Small intestine (tissue), 7 donors: ENCODE results near the gene ARHGAP42. TPM values are rescaled to one million over a fixed set of nuclear protein-coding genes. Genes with fewer than 3 reads are reported as not detected.

Source experiments
- DNase-seq, 2 donors: peaks; one replicate each; pipeline versions ENCODE4 v3.0.0 to v3.0.0-alpha.2; 2013
- FAIRE-seq: peaks from 2 replicates; lab custom pipeline; 2012; peaks lifted over from hg19 to GRCh38; lab: Jason Lieb, UNC
- H3K27ac ChIP-seq, 3 donors: one replicate each; pipeline ENCODE4 v1.5.1; 2013; ENCODE audit warnings: low read length in 2 of 3, mild to moderate bottlenecking in 2 of 3, control low read depth in 1 of 3, inconsistent platforms in 1 of 3, low read depth in 1 of 3, moderate library complexity in 1 of 3
- H3K27me3 ChIP-seq, 3 donors: one replicate each; pipeline ENCODE4 v1.6.1; 2013; ENCODE audit warnings: low read length in 3 of 3, inconsistent platforms in 1 of 3; ENCODE audit not compliant: control insufficient read depth in 3 of 3, insufficient read depth in 3 of 3
- H3K36me3 ChIP-seq, 3 donors: one replicate each; pipeline ENCODE4 v1.6.1; 2013; ENCODE audit warnings: low read length in 3 of 3, inconsistent platforms in 1 of 3, low read depth in 1 of 3, mild to moderate bottlenecking in 1 of 3, moderate library complexity in 1 of 3; ENCODE audit not compliant: control insufficient read depth in 3 of 3, insufficient read depth in 2 of 3
- H3K4me1 ChIP-seq, 3 donors: one replicate each; pipeline ENCODE4 v1.6.1; 2013; ENCODE audit warnings: low read length in 2 of 3, inconsistent platforms in 1 of 3, low read depth in 1 of 3, mild to moderate bottlenecking in 1 of 3, moderate library complexity in 1 of 3; ENCODE audit not compliant: control insufficient read depth in 3 of 3, insufficient read depth in 2 of 3
- H3K4me3 ChIP-seq, 3 donors: one replicate each; pipeline ENCODE4 v1.5.1; 2013; ENCODE audit warnings: low read length in 3 of 3, control low read depth in 1 of 3, inconsistent platforms in 1 of 3, low read depth in 1 of 3, mild to moderate bottlenecking in 1 of 3, moderate library complexity in 1 of 3
- H3K9me3 ChIP-seq, 2 donors: one replicate each; pipeline ENCODE4 v1.6.1; 2013; ENCODE audit warnings: low read depth in 1 of 2, low read length in 1 of 2; ENCODE audit not compliant: control insufficient read depth in 2 of 2, insufficient read depth in 1 of 2
- WGBS, 3 donors: extraction: QIAGEN DNeasy Blood & Tissue Kit; methylation state at CpG; one replicate each; pipeline ENCODE4 v1.1.7; 2013; 5-methylcytosine and 5-hydroxymethylcytosine counted together
- polyA plus RNA-seq, 4 donors: library from polyadenylated mRNA; stranded (reverse) in 3 of 4; unstranded in 1 of 4; fragments of 200-250 nt in 3 of 4; fragments of 120-200 nt in 1 of 4; gene quantifications; one replicate each; pipeline versions ENCODE4 v1.2.1 to v1.2.3, GENCODE V29; 2013
- donor health status: healthy with polysubstance abuse.
- donor health status: control.
- donor health status: control.
- donor health status: Bipolar disorder and iron deficiency.
- donor health status: healthy.

Gene ARHGAP42
- polyA plus RNA-seq, 4 donors: 4.3 to 17.0 (median 14.9) TPM

DNA sequence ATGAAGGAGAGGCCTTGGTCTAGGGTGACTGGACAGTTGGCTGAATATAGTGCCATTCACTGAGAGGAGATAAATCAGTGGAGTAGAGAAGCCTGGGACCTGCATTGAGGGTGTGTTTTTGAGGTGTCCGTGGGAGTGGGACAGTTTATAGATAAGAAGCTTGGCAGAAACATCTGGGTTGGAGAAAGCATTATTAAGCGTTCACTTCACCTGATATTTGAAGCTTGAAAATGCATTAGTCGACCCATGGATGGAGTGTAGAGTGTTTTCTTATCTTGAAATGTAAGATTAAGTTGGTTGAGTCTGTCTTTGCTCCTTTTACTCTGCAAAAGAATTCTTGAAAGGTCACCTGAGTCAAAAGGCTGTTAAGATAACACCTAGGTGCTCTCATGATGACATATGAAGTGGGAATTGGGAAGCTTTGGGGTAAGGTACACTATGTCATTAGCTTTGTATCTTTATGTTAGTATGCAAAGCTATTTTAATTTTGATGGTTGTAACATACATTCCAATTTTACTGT is 160.7 kb downstream of the ARHGAP42 start:
- DNase-seq: no peak
- no peaks in the 10 kb centered on the region for H3K36me3 ChIP-seq
- H3K27me3 ChIP-seq: no peaks in the 10 kb centered on the region
- no peaks in the 10 kb centered on the region for H3K9me3 ChIP-seq
- H3K4me3 ChIP-seq: no peak overlapping the region
- peaks cover 0 to 5% (median 1%) of the 10 kb centered on the region in 3 donors for H3K4me1 ChIP-seq
- no peak overlapping the region for H3K27ac ChIP-seq
- no peak for FAIRE-seq
- WGBS, 3 donors: 44 to 63% (median 48%) methylated on average over 3 of the region's 3 CpGs

DNA sequence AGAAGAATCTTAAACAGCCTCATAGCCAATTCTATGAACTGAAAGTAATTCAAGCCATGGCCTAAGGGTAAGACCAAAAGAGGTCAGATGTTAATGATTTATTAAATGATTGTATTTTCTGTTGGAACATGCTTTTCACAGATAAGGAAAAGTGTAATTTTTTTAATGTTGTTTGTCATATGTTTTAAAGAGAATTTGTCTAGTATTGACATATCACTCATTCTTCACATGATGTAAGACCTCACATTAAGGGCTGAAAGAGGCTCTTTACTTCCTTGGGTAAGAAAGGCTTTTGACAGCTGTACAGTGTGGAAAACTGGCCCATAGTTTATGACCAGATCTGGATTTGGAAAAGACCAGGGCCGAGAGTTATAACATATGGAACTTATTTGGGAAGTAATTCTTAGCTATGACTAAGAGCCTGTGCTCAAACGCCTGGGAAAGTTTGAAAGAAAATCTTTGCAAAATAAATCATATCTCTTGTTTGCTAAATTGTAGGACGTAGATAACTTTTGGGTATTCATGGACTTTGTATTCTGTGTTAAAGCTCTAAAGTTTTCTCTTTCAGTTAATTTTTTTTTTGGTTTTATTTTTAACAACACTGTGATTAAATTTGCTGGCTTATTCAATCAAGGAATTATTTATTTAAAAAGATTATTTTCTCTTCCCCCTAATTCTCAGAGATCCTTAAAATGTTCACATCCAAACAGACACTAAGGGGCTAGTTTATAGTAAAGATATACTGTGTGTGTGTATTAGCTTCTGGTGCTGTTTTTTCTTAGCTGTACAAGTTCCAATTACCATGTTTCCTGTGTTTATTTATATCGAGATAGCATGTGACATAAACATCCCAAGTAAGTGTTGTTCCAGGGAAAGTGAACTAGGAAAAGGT is 162.2 kb downstream of the ARHGAP42 start:
- Histone ChIP-seq H3K9me3 (no peaks in the 10 kb centered on the region), H3K4me1 (peaks cover 0 to 5% (median 1%) of the 10 kb centered on the region in 3 donors), H3K36me3 (no peaks in the 10 kb centered on the region), H3K4me3 (no peak overlapping the region), H3K27ac (no peak overlapping the region), H3K27me3 (no peaks in the 10 kb centered on the region)
- WGBS, 3 donors: 14 to 28% (median 15%) methylated on average over 4 of the region's 4 CpGs
- DNase-seq (no peak), FAIRE-seq (peak; percentile 61)

DNA sequence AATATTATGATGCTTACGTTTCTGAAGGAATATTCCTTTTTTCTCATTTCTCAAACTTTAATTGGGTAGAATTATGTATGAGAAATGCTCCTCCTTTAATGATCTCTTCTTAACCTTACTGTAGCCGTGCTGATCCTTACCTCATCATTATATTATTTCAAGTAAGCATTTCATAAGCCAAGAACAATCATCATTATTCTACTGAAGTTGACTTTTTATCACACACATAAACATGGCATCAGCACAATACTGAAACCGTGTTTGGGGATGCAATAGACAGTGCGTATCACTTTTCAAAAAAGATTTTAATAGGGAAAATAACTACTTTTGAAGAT is 162.8 kb downstream of the ARHGAP42 start:
- H3K27ac ChIP-seq: no peak overlapping the region
- 43 to 76% (median 72%) methylated on average over 4 of the region's 4 CpGs for WGBS, 3 donors
- H3K4me3 ChIP-seq: no peak overlapping the region
- no peaks in the 10 kb centered on the region for H3K36me3 ChIP-seq
- H3K9me3 ChIP-seq: no peaks in the 10 kb centered on the region
- FAIRE-seq (no peak), DNase-seq (no peak)
- H3K27me3 ChIP-seq: no peaks in the 10 kb centered on the region
- H3K4me1 ChIP-seq: peaks cover 0 to 5% (median 1%) of the 10 kb centered on the region in 3 donors

DNA sequence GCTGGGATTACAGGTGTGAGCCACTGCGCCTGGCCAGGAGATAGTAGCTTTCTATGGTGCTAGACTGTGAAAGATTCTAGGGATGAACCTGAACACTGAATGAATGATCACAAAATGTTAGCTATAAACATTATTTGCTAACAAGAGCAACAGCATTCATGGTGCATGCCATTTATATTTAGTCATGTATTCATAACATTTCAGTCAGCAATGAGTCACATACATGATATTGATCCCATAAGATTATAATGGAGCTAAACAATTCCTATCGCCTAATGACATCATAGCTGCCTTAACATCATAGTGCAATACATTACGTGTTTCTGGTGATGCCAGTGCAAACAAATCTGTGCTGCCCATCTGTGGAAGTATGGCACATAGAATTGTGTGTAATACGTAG is 164.1 kb downstream of the ARHGAP42 start:
- Histone ChIP-seq H3K27me3 (no peaks in the 10 kb centered on the region), H3K9me3 (no peaks in the 10 kb centered on the region), H3K4me3 (no peak overlapping the region), H3K36me3 (no peaks in the 10 kb centered on the region), H3K27ac (no peak overlapping the region), H3K4me1 (peaks cover 0 to 5% (median 1%) of the 10 kb centered on the region in 3 donors)
- WGBS, 3 donors: 78 to 92% (median 88%) methylated on average over 4 of the region's 4 CpGs
- FAIRE-seq: no peak
- DNase-seq: peak in 1 of 2 donors; percentile 15

DNA sequence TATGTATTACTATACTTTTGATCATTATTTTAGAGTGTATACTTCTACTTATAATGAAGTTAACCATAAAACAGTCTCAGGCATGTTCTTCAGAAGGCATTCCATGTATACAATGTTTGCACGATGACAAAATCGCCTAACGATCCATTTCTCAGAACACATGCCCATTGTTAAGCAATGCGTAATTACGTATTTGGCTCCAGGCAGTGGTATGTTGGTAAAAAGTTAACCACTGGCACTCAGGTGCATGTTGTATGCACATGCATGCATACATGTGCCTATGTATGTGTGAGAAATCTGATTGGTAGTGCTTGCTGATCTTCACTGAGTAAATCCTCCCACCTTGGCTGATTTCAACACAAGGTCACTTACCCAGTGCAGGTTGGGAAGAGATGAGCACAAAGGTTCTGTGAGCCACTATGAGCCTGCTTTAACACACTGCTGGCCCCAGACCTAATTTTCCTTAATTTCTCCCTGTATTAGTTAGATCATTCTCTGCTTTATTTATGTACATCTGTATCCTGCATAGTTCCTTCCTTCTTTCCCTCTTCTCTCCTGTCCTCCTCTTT is 164.6 kb downstream of the ARHGAP42 start:
- peaks cover 0 to 5% (median 1%) of the 10 kb centered on the region in 3 donors for H3K4me1 ChIP-seq
- 94 to 99% (median 95%) methylated on average over 5 of the region's 5 CpGs for WGBS, 3 donors
- FAIRE-seq (no peak), DNase-seq (no peak)
- no peak overlapping the region for H3K4me3 ChIP-seq
- no peaks in the 10 kb centered on the region for H3K36me3 ChIP-seq
- no peaks in the 10 kb centered on the region for H3K27me3 ChIP-seq
- no peak overlapping the region for H3K27ac ChIP-seq
- H3K9me3 ChIP-seq: no peaks in the 10 kb centered on the region

DNA sequence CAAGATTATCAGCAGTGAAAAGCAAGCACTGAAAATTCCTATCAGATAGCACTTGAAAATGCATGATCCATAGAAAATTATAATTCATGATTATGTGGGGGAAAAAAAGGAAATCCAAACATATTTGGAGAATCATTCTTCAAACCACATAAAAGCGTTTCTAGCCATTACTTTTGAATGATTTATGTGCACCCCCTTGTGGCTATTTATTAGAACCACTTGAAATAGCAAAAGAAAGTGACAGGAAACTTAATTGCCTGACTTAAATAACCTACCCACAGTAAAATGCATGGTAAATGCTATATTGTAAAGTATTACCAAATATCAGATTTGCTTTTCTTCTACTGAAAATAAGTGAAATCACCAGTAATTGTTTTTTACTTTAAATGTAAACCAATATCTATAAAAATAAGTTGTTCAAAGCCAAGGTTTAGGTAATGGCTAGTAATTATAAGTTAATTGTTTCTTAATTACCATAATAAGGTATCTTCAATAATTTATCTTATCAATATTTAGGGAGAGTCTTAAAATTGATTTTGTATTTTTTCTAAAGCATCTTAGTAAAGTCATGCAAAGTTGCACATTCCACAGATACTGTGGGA is 168.5 kb downstream of the ARHGAP42 start:
- Histone ChIP-seq H3K27ac (no peak overlapping the region), H3K4me1 (peaks cover 0 to 3% (median 0%) of the 10 kb centered on the region in 3 donors), H3K4me3 (no peak overlapping the region), H3K9me3 (no peaks in the 10 kb centered on the region), H3K36me3 (no peaks in the 10 kb centered on the region), H3K27me3 (no peaks in the 10 kb centered on the region)
- FAIRE-seq (peak; percentile 90), DNase-seq (peak; percentile 57 to 65)
- 0 to 2% (median 0%) methylated on average over 1 of the region's 1 CpG for WGBS, 3 donors

DNA sequence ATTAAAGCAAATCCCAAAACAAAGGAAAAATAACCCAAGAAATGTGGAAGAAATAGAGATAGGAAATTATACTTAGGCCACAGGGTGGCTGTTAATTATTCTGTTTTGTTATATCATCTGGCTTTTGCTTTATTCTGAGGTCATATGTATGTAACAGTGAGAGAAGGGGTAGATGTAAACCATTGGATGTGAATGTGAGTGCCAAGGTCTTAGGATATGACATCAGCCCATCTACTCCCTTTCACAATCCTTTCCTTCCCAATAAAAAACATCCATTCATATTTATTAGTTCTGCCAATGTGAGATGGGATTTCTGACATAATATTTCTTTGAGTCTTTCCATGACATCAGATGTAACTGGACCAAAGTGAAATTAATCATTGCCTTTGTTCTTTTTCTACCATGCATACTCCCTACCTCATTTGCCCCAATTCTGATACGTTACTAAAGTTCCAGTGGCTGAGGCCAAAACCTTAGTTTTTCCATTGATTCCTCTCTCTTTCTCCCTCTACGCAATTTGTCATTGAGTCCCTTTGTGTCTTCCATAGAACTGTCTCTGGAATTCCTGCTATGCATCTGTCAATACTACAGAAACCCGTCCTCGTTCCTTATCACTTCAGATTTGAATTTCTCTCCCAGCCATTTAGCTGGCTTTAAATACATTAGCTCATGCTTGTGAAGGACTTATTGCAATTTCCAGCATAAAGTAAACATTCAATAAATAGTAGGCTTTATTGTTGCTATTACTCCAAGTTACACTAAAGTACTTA is 170.3 kb downstream of the ARHGAP42 start:
- WGBS, 3 donors: 50 to 60% (median 54%) methylated on average over 4 of the region's 4 CpGs
- Histone ChIP-seq H3K4me3 (no peak overlapping the region), H3K4me1 (peaks cover 2 to 6% (median 2%) of the 10 kb centered on the region in 3 donors), H3K36me3 (no peaks in the 10 kb centered on the region), H3K27ac (no peak overlapping the region), H3K27me3 (no peaks in the 10 kb centered on the region), H3K9me3 (no peaks in the 10 kb centered on the region)
- FAIRE-seq: no peak
- DNase-seq: no peak
